K562 (cell line): ENCODE data around the gene MPC2. TPM values are rescaled to one million over a fixed set of nuclear protein-coding genes. Genes with fewer than 3 reads are reported as not detected.

Source experiments
- ATAC-seq: fragments of 200-7000 bp; cut with Tn5 transposase; 3 replicates; pipeline ENCODE4 v1.9.1; 2020; ENCODE audit warnings: moderate library complexity
- BruUV-seq: library from RNA; stranded (reverse); fragments of 400-500 nt; replicated peaks from 2 replicates; lab custom pipeline; 2021; lab: Mats Ljungman, UMichigan
- CTCF ChIA-PET: fragments of 300-600 bp; formaldehyde crosslinking; extraction: SDS; loops from one replicate; lab custom pipeline; 2021; ENCODE audit warnings: low intra/inter-chr PET ratio; lab: Yijun Ruan, JAX
- POLR2A ChIA-PET: fragments of 300-600, 350-650 bp; sonication (Branson Sonifier 250); formaldehyde crosslinking; extraction: SDS; loops from one replicate; lab custom pipeline; 2021; ENCODE audit warnings: antibody characterized with exemption, inconsistent platforms; lab: Yijun Ruan, JAX
- DNase-seq, 4 experiments: peaks; one replicate each; pipeline versions ENCODE4 v3.0.0 to v3.0.0-alpha.2; 2011 to 2018; ENCODE audit warnings: low spot score in 3 of 4, mixed read lengths in 3 of 4; ENCODE audit errors: extremely low read depth in 1 of 4
- FAIRE-seq: peaks from 2 replicates; lab custom pipeline; 2011; peaks lifted over from hg19 to GRCh38; lab: Jason Lieb, UNC
- H2AFZ ChIP-seq: 2 replicates; pipeline ENCODE4 v1.6.0; 2011; ENCODE audit warnings: low read depth, low read length, control low read depth, inconsistent platforms
- H3K27ac ChIP-seq: fragments of 200-600 bp; 3 replicates; pipeline ENCODE4 v1.8.0; 2011; ENCODE audit warnings: low read depth, mild to moderate bottlenecking, control low read depth, inconsistent platforms, low read length, moderate library complexity, mixed read lengths; ENCODE audit errors: extremely low read depth
- H3K27me3 ChIP-seq, 2 experiments: fragments of 300-600 bp in 1 of 2; 2 replicates in 1 of 2; 3 replicates in 1 of 2; pipeline versions ENCODE4 v1.6.0 to v1.8.0; 2011; ENCODE audit warnings: inconsistent platforms in 2 of 2, low read length in 2 of 2, mild to moderate bottlenecking in 1 of 2, mixed read lengths in 1 of 2, moderate library complexity in 1 of 2; ENCODE audit not compliant: control insufficient read depth in 2 of 2, insufficient read depth in 2 of 2
- H3K36me3 ChIP-seq: fragments of 300-600 bp; 3 replicates; pipeline ENCODE4 v1.8.0; 2011; ENCODE audit warnings: mild to moderate bottlenecking, low read length, inconsistent platforms; ENCODE audit not compliant: control insufficient read depth, insufficient read depth
- H3K4me1 ChIP-seq, 2 experiments: fragments of 200-600 bp in 1 of 2; replicated peaks in 1 of 2; 2 replicates in 1 of 2; 3 replicates in 1 of 2; pipeline versions ENCODE4 v1.5.1 to v1.8.0; 2011; ENCODE audit warnings: inconsistent platforms in 2 of 2, low read length in 2 of 2, mild to moderate bottlenecking in 1 of 2, mixed read lengths in 1 of 2, moderate library complexity in 1 of 2; ENCODE audit not compliant: control insufficient read depth in 2 of 2, insufficient read depth in 2 of 2
- H3K4me2 ChIP-seq: 2 replicates; pipeline ENCODE4 v1.6.1; 2011; ENCODE audit warnings: low read length, control low read depth, inconsistent platforms, mixed read lengths; ENCODE audit not compliant: insufficient read depth
- H3K4me3 ChIP-seq: fragments of 200-600 bp; sonication (generic), shearing (Covaris generic); 2 replicates; pipeline ENCODE4 v1.5.1; 2016; ENCODE audit warnings: control low read depth, inconsistent platforms
- H3K79me2 ChIP-seq: fragments of 200-600 bp; 3 replicates; pipeline ENCODE4 v1.8.0; 2011; ENCODE audit warnings: low read length, inconsistent platforms; ENCODE audit not compliant: control insufficient read depth, insufficient read depth
- H3K9ac ChIP-seq, 2 experiments: 2 replicates each; pipeline versions ENCODE4 v1.6.0 to v1.6.1; 2011; ENCODE audit warnings: low read depth in 2 of 2, low read length in 2 of 2, control low read depth in 1 of 2, inconsistent platforms in 1 of 2, mild to moderate bottlenecking in 1 of 2, mixed read lengths in 1 of 2; ENCODE audit not compliant: insufficient read depth in 1 of 2
- H3K9me1 ChIP-seq: one replicate; pipeline ENCODE4 v1.6.0; 2011; ENCODE audit warnings: inconsistent platforms, mild to moderate bottlenecking, low read length, moderate library complexity; ENCODE audit not compliant: control insufficient read depth, insufficient read depth
- H3K9me3 ChIP-seq: replicated peaks from 2 replicates; pipeline ENCODE4 v1.5.1; 2011; ENCODE audit warnings: low read depth, low read length, inconsistent platforms; ENCODE audit not compliant: control insufficient read depth, insufficient read depth
- H4K20me1 ChIP-seq: replicated peaks from 2 replicates; pipeline ENCODE4 v1.6.1; 2011; ENCODE audit warnings: low read length, inconsistent platforms, mixed read lengths; ENCODE audit not compliant: control insufficient read depth, insufficient read depth
- ARID1B ChIP-seq: fragments of 450-650 bp; IDR thresholded peaks from 2 replicates; pipeline ENCODE4 v1.6.1; 2016; ENCODE audit warnings: antibody characterized with exemption, mild to moderate bottlenecking, inconsistent platforms
- CBFA2T2 ChIP-seq: fragments of 450-650 bp; conservative IDR thresholded peaks from 2 replicates; pipeline ENCODE4 v1.6.1; 2017; ENCODE audit warnings: mild to moderate bottlenecking
- CBFA2T3 ChIP-seq: fragments of 450-650 bp; IDR thresholded peaks from 2 replicates; pipeline ENCODE4 v1.6.1; 2017
- DPF2 ChIP-seq: fragments of 450-650 bp; IDR thresholded peaks from 2 replicates; pipeline ENCODE4 v1.6.1; 2016
- EGR1 ChIP-seq: fragments of 450-650 bp; conservative IDR thresholded peaks from 2 replicates; pipeline ENCODE4 v1.6.1; 2017; ENCODE audit warnings: mild to moderate bottlenecking
- HDAC1 ChIP-seq, 2 experiments: fragments of 450-650 bp; IDR thresholded peaks; 2 replicates each; pipeline ENCODE4 v1.6.1; 2016 to 2017; ENCODE audit warnings: inconsistent platforms in 1 of 2, mild to moderate bottlenecking in 1 of 2, moderate library complexity in 1 of 2
- KDM1A ChIP-seq, 2 experiments: fragments of 450-650 bp; IDR thresholded peaks; 2 replicates each; pipeline ENCODE4 v1.6.1; 2016; ENCODE audit warnings: mild to moderate bottlenecking in 2 of 2
- KLF10 ChIP-seq: fragments of 250-450 bp; sonication (Bioruptor Pico); IDR thresholded peaks from 2 replicates; pipeline ENCODE4 v1.6.1; 2021; ENCODE audit warnings: matching md5 sums
- PBX2 ChIP-seq, 2 experiments: IDR thresholded peaks in 1 of 2; conservative IDR thresholded peaks in 1 of 2; 2 replicates each; pipeline ENCODE4 v1.6.1; 2016; ENCODE audit warnings: low read depth in 2 of 2, mild to moderate bottlenecking in 1 of 2, missing compliant biosample characterization in 1 of 2, missing genetic modification characterization in 1 of 2, moderate library complexity in 1 of 2
- RBM25 ChIP-seq: fragments of 200-400 bp; formaldehyde crosslinking; IDR thresholded peaks from 2 replicates; pipeline ENCODE4 v1.6.1; 2018; ENCODE audit warnings: low read length, low read depth, moderate library complexity; ENCODE audit not compliant: severe bottlenecking
- SMARCA4 ChIP-seq: fragments of 450-650 bp; IDR thresholded peaks from 2 replicates; pipeline ENCODE4 v1.6.1; 2016
- SMARCE1 ChIP-seq: fragments of 450-650 bp; IDR thresholded peaks from 2 replicates; pipeline ENCODE4 v1.7.1; 2016; ENCODE audit warnings: mild to moderate bottlenecking
- STAT6 ChIP-seq: sonication (generic); formaldehyde crosslinking; IDR thresholded peaks from 2 replicates; pipeline ENCODE4 v1.8.1; 2023; ENCODE audit warnings: mild to moderate bottlenecking, missing genetic modification reagents
- TAL1 ChIP-seq: fragments of 450-650 bp; IDR thresholded peaks from 2 replicates; pipeline ENCODE4 v1.6.1; 2016; ENCODE audit warnings: mild to moderate bottlenecking
- TCF3 ChIP-seq: sonication (generic); formaldehyde crosslinking; IDR thresholded peaks from 2 replicates; pipeline ENCODE4 v1.4.0; 2020; ENCODE audit warnings: mild to moderate bottlenecking, missing genetic modification reagents
- TEAD4 ChIP-seq, 2 experiments: sonication (generic) in 1 of 2; formaldehyde crosslinking in 1 of 2; IDR thresholded peaks; 2 replicates each; pipeline versions ENCODE4 v1.6.1 to v1.8.0; 2012 to 2022; ENCODE audit warnings: borderline replicate concordance in 1 of 2, inconsistent platforms in 1 of 2, low read length in 1 of 2, mild to moderate bottlenecking in 1 of 2, missing genetic modification reagents in 1 of 2
- ZEB2 ChIP-seq: fragments of 450-650 bp; IDR thresholded peaks from 2 replicates; pipeline ENCODE4 v1.6.1; 2016
- ZNF232 ChIP-seq: sonication (generic); formaldehyde crosslinking; IDR thresholded peaks from 2 replicates; pipeline ENCODE4 v1.8.0; 2022; ENCODE audit warnings: mild to moderate bottlenecking, missing genetic modification reagents
- ZNF644 ChIP-seq: fragments of 200-800 bp; sonication (Bioruptor generic); IDR thresholded peaks from 2 replicates; pipeline ENCODE4 v1.6.1; 2016; ENCODE audit warnings: low read depth, missing genetic modification characterization, missing compliant biosample characterization
- WGBS: fragments of 100-300 bp; shearing (Covaris generic); methylation state at CpG from one replicate; pipeline ENCODE4 v1.1.6; 2016; ENCODE audit warnings: low coverage, mixed read lengths; ENCODE audit not compliant: insufficient coverage; ENCODE audit errors: missing lambda C conversion rate; 5-methylcytosine and 5-hydroxymethylcytosine counted together
- in situ Hi-C: fragments of 300-500 bp; cut with MboI; formaldehyde crosslinking; loops from 4 replicates; pipeline ENCODE4 v1.15.0; 2018; ENCODE audit warnings: inconsistent platforms, mixed read lengths
- intact Hi-C: fragments of 100-400 bp; cut with micrococcal nuclease; formaldehyde crosslinking; loops from 2 replicates; pipeline ENCODE4 v1.14.2; 2022
- polyA plus RNA-seq, 8 experiments: library from polyadenylated mRNA; depleted of rRNA in 4 of 8; stranded (reverse) in 5 of 8; unstranded in 3 of 8; fragments of >200 nt; fragmentation: Nextera tagmentation in 2 of 8; fragmentation: Illumina TruSeq in 1 of 8; extraction: Ambion mirVana in 2 of 8; extraction: Trizol in 1 of 8; gene quantifications; 2 replicates each; pipeline versions ENCODE4 v1.2.1 to v1.2.3, GENCODE V29; 2011 to 2014; ENCODE audit warnings: inconsistent platforms in 1 of 8, missing spikeins in 1 of 8
- total RNA-seq, 7 experiments: library from RNA; depleted of rRNA in 6 of 7; stranded (reverse); fragments of >200 nt in 6 of 7; fragmentation: Illumina TruSeq in 2 of 7; extraction: Trizol in 2 of 7; gene quantifications; 2 replicates each; pipeline versions ENCODE4 v1.2.1 to v1.2.3, GENCODE V29; 2011 to 2021; ENCODE audit warnings: low replicate concordance in 1 of 7

The MPC2 gene
- total and polyA plus RNA-seq, 9 of the 15 experiments (the other 6 are each of a cell fraction or from before 2014, with no cell fraction given), result 70.7 to 179 (median 144) TPM

- intact Hi-C loops (no loop called here), in situ Hi-C loops (no loop called here)
- H4K20me1 ChIP-seq, result no peaks in the 10 kb centered on the region
- 0 out of 3 replicates have a peak, but pooled peaks cover 3% of the 10 kb centered on the region for H3K79me2 ChIP-seq
- H3K27me3 ChIP-seq, result no peaks in the 10 kb centered on the region
- H3K9ac ChIP-seq, result no peak overlapping the region
- no peaks in the 10 kb centered on the region for H3K36me3 ChIP-seq
- H3K4me2 ChIP-seq, result no peak overlapping the region
- H3K4me3 ChIP-seq, result no peak overlapping the region
- FAIRE-seq (no peak), ATAC-seq (peak; percentile 72), DNase-seq (peak; percentile 23 to 57 (median 44))
- H3K9me1 ChIP-seq, result no peaks in the 10 kb centered on the region
- H3K9me3 ChIP-seq, result no peaks in the 10 kb centered on the region
- no peak overlapping the region for H3K27ac ChIP-seq
- H3K4me1 ChIP-seq, result peaks cover 4 to 5% of the 10 kb centered on the region in 2 experiments; a peak in 3 of 5 replicates
- CTCF ChIA-PET, result no interaction called here
- no TSS peak for BruUV-seq
- POLR2A ChIA-PET, result interaction anchor here (0.8 to 1.2 kb wide), 4 partner anchors 10 to 32 kb away, joined by 3 to 4 read pairs (median 4); partner anchors contain the start of gene ADCY10
- no peak overlapping the region for H2AFZ ChIP-seq
- WGBS, result 53% methylated on average over 9 of the region's 9 CpGs
- peak in 1 of 2 experiments; percentile 58; a peak in 1 of 4 replicates for TF ChIP-seq HDAC1 (IDR thresholded peaks at IDR 0.05)
- peak; percentile 78 for TF ChIP-seq EGR1
- TF ChIP-seq STAT6, result no peak
- TF ChIP-seq KLF10 (CRISPR knock-in tag), result no peak
- TF ChIP-seq TCF3 (CRISPR knock-in tag), result 0 out of 2 replicates have a peak, but pooled peaks have one; percentile 34
- peak; percentile 71 for TF ChIP-seq DPF2
- peak; percentile 63 for TF ChIP-seq TEAD4 (IDR thresholded peaks at IDR 0.05; ENCODE audit: low read length)
- TF ChIP-seq TEAD4 (CRISPR knock-in tag; IDR thresholded peaks at IDR 0.05; ENCODE audit: borderline replicate concordance), result no peak
- peak in 1 of 2 experiments; percentile 37; a peak in 1 of 4 replicates for TF ChIP-seq KDM1A (IDR thresholded peaks at IDR 0.05)
- TF ChIP-seq CBFA2T3, result peak; percentile 74
- TF ChIP-seq PBX2 (CRISPR knock-in tag; IDR thresholded peaks at IDR 0.05; ENCODE audit: low read depth), result no peak
- no peak for TF ChIP-seq PBX2 (tag; conservative IDR thresholded peaks at IDR 0.05; ENCODE audit: low read depth)
- TF ChIP-seq TAL1, result peak; percentile 51
- no peak for TF ChIP-seq RBM25
- no peak for TF ChIP-seq ZNF644 (tag)
- peak; percentile 61 for TF ChIP-seq SMARCA4
- TF ChIP-seq SMARCE1, result peak; percentile 50; the same call in 1 of the 2 replicates
- 0 out of 2 replicates have a peak, but pooled peaks have one; percentile 47 for TF ChIP-seq CBFA2T2
- peak; percentile 58; the same call in 1 of the 2 replicates for TF ChIP-seq ZEB2
- TF ChIP-seq ARID1B, result peak; percentile 74
- no peak for TF ChIP-seq ZNF232 (CRISPR knock-in tag)
Observed at GRCh38 chr1:167898578-167899222, 38.2 kb downstream of the MPC2 start.
